Smooth muscle cell (in vitro differentiated cells): ENCODE measurements around the gene EPAS1. TPM values are rescaled to one million over a fixed set of nuclear protein-coding genes. Genes with fewer than 3 reads are reported as not detected.

ENCODE experiments used
- DNase-seq: peaks from one replicate; lab custom pipeline; 2025; ENCODE audit not compliant: unreplicated experiment; lab: John Stamatoyannopoulos, UW
- H2AFZ ChIP-seq: fragments of 200-600 bp; sonication (generic); 2 replicates; pipeline ENCODE4 v1.6.0; 2016; ENCODE audit warnings: antibody characterized with exemption, low read depth, mild to moderate bottlenecking
- H3F3A ChIP-seq: fragments of 200-600 bp; sonication (generic); 2 replicates; pipeline ENCODE4 v1.6.0; 2017; ENCODE audit warnings: antibody characterized with exemption, low read depth
- H3K27ac ChIP-seq: fragments of 200-600 bp; sonication (generic); 2 replicates; pipeline ENCODE4 v1.5.1; 2016; ENCODE audit warnings: low read depth, mild to moderate bottlenecking
- H3K27me3 ChIP-seq: fragments of 200-600 bp; sonication (generic); 2 replicates; pipeline ENCODE4 v1.6.1; 2016; ENCODE audit warnings: low read depth, mild to moderate bottlenecking
- H3K36me3 ChIP-seq: fragments of 200-600 bp; sonication (generic); 2 replicates; pipeline ENCODE4 v1.5.1; 2016; ENCODE audit warnings: low read depth
- H3K4me1 ChIP-seq: fragments of 200-600 bp; sonication (generic); 2 replicates; pipeline ENCODE4 v1.5.1; 2016; ENCODE audit warnings: low read depth
- H3K4me2 ChIP-seq: fragments of 200-600 bp; sonication (generic); 2 replicates; pipeline ENCODE4 v1.6.0; 2016; ENCODE audit warnings: mild to moderate bottlenecking
- H3K4me3 ChIP-seq: fragments of 200-600 bp; sonication (generic); 2 replicates; pipeline ENCODE4 v1.5.1; 2016; ENCODE audit warnings: mild to moderate bottlenecking
- H3K79me2 ChIP-seq: fragments of 200-600 bp; sonication (generic); 2 replicates; pipeline ENCODE4 v1.6.0; 2016; ENCODE audit warnings: low read depth, mild to moderate bottlenecking
- H3K9ac ChIP-seq: fragments of 200-600 bp; sonication (generic); 2 replicates; pipeline ENCODE4 v1.6.0; 2016; ENCODE audit warnings: low read depth
- H3K9me3 ChIP-seq: fragments of 200-600 bp; sonication (generic); replicated peaks from 2 replicates; pipeline ENCODE4 v1.5.1; 2016; ENCODE audit warnings: low read depth
- H4K20me1 ChIP-seq: fragments of 200-600 bp; sonication (generic); 2 replicates; pipeline ENCODE4 v1.6.0; 2016; ENCODE audit warnings: low read depth
- WGBS: methylation state at CpG from one replicate; pipeline ENCODE4 v1.1.7; 2016; ENCODE audit warnings: low lambda C conversion rate; 5-methylcytosine and 5-hydroxymethylcytosine counted together
- polyA plus RNA-seq: library from polyadenylated mRNA; unstranded; fragments of >200 nt; fragmentation: Nextera tagmentation; extraction: Ambion mirVana; gene quantifications from 2 replicates; pipeline ENCODE4 v1.2.1, GENCODE V29; 2016
- total RNA-seq: library from RNA; depleted of rRNA; stranded (reverse); fragments of >200 nt; gene quantifications from 2 replicates; pipeline ENCODE4 v1.2.3, GENCODE V29; 2014
- TF ChIP-seq, protein P1 (sequence below): fragments of 200-600 bp; sonication (generic); IDR thresholded peaks from 2 replicates; pipeline ENCODE4 v1.5.1; 2017; ENCODE audit warnings: borderline replicate concordance, mild to moderate bottlenecking, antibody characterized with exemption; ENCODE audit not compliant: insufficient read depth, poor library complexity, severe bottlenecking

The EPAS1 gene
- total and polyA plus RNA-seq, 2 experiments from 2014 or later: 31.7 to 91.6 TPM

GRCh38 chr2:46364797-46365457 lies 67.7 kb downstream of the EPAS1 start:
- Histone ChIP-seq H3K9me3 (no peaks in the 10 kb centered on the region), H3K79me2 (peaks cover 9% of the 10 kb centered on the region), H3K27ac (peak overlapping the region; percentile 53), H4K20me1 (peaks cover 3% of the 10 kb centered on the region), H3K36me3 (no peaks in the 10 kb centered on the region), H2AFZ (no peak overlapping the region), H3K4me1 (no peaks in the 10 kb centered on the region), H3K9ac (no peak overlapping the region), H3K27me3 (no peaks in the 10 kb centered on the region), H3F3A (peaks cover 30% of the 10 kb centered on the region), H3K4me3 (no peak overlapping the region), H3K4me2 (no peak overlapping the region)
- TF ChIP-seq, protein P1, sequence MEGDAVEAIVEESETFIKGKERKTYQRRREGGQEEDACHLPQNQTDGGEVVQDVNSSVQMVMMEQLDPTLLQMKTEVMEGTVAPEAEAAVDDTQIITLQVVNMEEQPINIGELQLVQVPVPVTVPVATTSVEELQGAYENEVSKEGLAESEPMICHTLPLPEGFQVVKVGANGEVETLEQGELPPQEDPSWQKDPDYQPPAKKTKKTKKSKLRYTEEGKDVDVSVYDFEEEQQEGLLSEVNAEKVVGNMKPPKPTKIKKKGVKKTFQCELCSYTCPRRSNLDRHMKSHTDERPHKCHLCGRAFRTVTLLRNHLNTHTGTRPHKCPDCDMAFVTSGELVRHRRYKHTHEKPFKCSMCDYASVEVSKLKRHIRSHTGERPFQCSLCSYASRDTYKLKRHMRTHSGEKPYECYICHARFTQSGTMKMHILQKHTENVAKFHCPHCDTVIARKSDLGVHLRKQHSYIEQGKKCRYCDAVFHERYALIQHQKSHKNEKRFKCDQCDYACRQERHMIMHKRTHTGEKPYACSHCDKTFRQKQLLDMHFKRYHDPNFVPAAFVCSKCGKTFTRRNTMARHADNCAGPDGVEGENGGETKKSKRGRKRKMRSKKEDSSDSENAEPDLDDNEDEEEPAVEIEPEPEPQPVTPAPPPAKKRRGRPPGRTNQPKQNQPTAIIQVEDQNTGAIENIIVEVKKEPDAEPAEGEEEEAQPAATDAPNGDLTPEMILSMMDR: peak; percentile 89
- no peak for DNase-seq
- 47% methylated on average over 4 of the region's 4 CpGs for WGBS

DNA sequence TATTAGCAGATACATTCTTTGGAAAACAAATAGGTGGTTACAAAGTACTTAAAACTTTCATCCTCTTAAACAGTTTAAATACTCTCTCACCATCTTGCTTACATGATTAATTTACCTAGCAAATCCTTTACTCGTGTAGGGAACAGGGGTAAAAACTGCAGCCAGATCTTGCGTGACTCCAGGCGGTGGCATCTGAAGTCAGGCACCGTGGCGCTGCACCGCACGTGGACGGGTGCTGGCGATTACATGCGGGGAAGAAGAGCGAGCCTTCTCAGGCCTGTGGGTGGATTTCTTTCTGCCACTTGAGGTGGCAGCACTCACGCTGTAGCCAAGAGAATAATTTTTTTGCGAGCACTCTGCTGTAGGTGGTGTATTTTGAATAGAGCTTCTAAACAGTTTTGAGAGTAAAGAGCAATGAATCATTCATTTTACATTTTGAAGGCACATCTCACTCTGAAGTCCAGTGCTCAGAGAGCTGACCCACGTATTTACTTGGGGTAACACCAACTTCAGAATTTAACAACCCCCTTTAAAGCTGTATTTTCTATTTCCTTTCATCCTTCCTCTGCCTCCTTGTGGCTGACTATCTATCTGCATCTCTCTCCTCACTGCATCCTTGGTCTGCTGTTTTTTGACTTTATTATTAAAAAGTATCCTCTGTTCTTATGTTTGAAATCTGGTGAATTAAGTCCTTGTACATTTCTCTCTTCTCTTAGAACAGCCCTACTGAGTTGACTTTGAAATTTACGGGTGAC lies 68.9 kb downstream of the EPAS1 start:
- Histone ChIP-seq H3K27me3 (no peaks in the 10 kb centered on the region), H3K36me3 (no peaks in the 10 kb centered on the region), H4K20me1 (peaks cover 3% of the 10 kb centered on the region), H3K4me2 (no peak overlapping the region), H3K27ac (no peak overlapping the region), H2AFZ (no peak overlapping the region), H3K4me1 (no peaks in the 10 kb centered on the region), H3F3A (peaks cover 30% of the 10 kb centered on the region), H3K4me3 (no peak overlapping the region), H3K79me2 (peaks cover 9% of the 10 kb centered on the region), H3K9ac (no peak overlapping the region), H3K9me3 (no peaks in the 10 kb centered on the region)
- no peak for DNase-seq
- WGBS: 88% methylated on average over 15 of the region's 15 CpGs
- TF ChIP-seq, protein P1: peak; percentile 50

DNA sequence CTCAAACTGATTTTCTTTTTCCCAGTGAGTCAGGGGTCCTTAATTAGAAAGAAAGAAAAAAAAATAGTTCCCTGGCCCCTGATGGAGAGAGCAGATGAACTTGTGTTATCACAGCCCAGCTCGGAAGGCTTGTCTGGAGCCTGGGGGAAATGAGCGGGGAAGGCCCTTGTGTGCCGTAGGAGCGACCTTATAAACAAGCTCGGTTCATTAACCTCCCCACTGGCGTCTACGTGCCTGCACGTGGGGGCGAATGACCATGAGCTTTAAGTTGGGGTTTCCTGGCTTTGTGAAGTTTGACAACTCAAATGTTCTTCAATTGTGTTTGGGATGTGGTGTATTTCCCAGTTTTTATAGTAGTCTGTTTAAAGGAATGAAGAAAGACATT lies 69.5 kb downstream of the EPAS1 start:
- no peak overlapping the region for H3K4me3 ChIP-seq
- H3K9me3 ChIP-seq: no peaks in the 10 kb centered on the region
- H3K27me3 ChIP-seq: no peaks in the 10 kb centered on the region
- H3K4me1 ChIP-seq: no peaks in the 10 kb centered on the region
- H3K79me2 ChIP-seq: peaks cover 9% of the 10 kb centered on the region
- H3F3A ChIP-seq: peaks cover 30% of the 10 kb centered on the region
- 57% methylated on average over 9 of the region's 9 CpGs for WGBS
- DNase-seq: no peak
- H4K20me1 ChIP-seq: peaks cover 3% of the 10 kb centered on the region
- no peak overlapping the region for H3K9ac ChIP-seq
- H3K4me2 ChIP-seq: no peak overlapping the region
- no peaks in the 10 kb centered on the region for H3K36me3 ChIP-seq
- no peak overlapping the region for H2AFZ ChIP-seq
- H3K27ac ChIP-seq: no peak overlapping the region
- TF ChIP-seq, protein P1: no peak
